Keratinocyte (primary cell): ENCODE results near the gene SAE1.

ENCODE experiments used
- CTCF ChIP-seq, 3 experiments: IDR thresholded peaks in 1 of 3; conservative IDR thresholded peaks in 1 of 3; optimal IDR thresholded peaks in 1 of 3; 2 replicates in 2 of 3; 3 replicates in 1 of 3; pipeline versions ENCODE3 to v1.5.1; 2011; ENCODE audit warnings: low read length in 3 of 3, mild to moderate bottlenecking in 3 of 3, moderate library complexity in 2 of 3, control low read depth in 1 of 3, inconsistent platforms in 1 of 3; ENCODE audit not compliant: insufficient read depth in 2 of 3; ENCODE audit errors: extremely low read depth in 1 of 3
- EZH2 ChIP-seq: IDR thresholded peaks from one replicate; pipeline ENCODE4 v1.6.1; 2012; ENCODE audit warnings: inconsistent platforms, mild to moderate bottlenecking, low read length, moderate library complexity

GRCh38 chr19:47110521-47111005, 20.1 kb upstream of the SAE1 start:
- TF ChIP-seq EZH2 (no peak), CTCF (optimal IDR thresholded peaks at IDR 0.05 in 1 of 3, IDR thresholded peaks at IDR 0.05 in 1 of 3, conservative IDR thresholded peaks at IDR 0.05 in 1 of 3; ENCODE audit: extremely low read depth in 1 of 3, insufficient read depth in 2 of 3, low read length in 3 of 3) (no peak)
